ENCODE data around the gene PTPRK. TPM values are rescaled to one million over a fixed set of nuclear protein-coding genes. Genes with fewer than 3 reads are reported as not detected.

The PTPRK gene
- total RNA-seq, 2 donors from 2014 or later: 113 to 121 TPM

DNA sequence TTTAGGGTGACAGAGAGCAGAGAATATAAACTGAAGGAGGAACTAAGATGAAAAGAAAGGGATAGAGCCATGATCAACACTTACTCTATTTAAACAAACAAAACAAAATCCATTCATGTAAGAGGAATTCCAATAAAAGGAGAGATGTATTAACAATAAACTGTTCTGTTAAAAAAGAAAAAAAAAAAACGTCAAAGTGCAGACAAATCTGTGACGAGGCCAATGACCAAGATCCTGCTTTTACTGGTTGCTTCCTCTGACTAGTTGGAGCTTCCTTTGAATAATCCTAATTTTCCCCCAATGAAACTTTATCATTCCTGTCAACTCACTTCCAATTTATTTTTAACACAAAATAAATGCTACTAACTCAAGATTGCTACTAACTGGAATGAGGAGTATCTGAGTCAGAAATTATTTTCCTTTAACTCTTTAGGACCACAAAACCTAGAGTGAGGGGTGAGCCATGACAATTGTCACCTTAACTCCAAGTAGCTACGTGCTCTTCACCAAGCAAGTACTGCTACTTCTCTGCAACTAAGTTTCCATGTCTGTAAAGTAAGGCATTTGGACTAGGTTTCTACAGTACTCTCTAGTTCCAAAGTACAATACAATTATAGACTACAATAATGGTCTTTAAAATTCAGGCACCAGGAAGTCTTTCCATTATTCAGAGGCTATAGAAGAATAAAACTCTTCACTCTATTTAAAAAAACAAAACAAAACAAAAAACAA is 152.0 kb downstream of the PTPRK start:
- DNase-seq (no peak), ATAC-seq (peak; percentile 77)
- intact Hi-C loops (cut with DNase I, micrococcal nuclease): no loop called here

GRCh38 chr6:128367437-128367836 is 153.0 kb downstream of the PTPRK start:
- intact Hi-C loops (cut with DNase I, micrococcal nuclease): no loop called here
- no peak for ATAC-seq
- no peak for DNase-seq

- intact Hi-C loops (cut with DNase I, micrococcal nuclease): no loop called here
- DNase-seq (peak in 1 of 2 donors; percentile 34), ATAC-seq (peak; percentile 64)
These were observed 154.8 kb downstream of the PTPRK start for GRCh38 chr6:128365520-128366160.

DNA sequence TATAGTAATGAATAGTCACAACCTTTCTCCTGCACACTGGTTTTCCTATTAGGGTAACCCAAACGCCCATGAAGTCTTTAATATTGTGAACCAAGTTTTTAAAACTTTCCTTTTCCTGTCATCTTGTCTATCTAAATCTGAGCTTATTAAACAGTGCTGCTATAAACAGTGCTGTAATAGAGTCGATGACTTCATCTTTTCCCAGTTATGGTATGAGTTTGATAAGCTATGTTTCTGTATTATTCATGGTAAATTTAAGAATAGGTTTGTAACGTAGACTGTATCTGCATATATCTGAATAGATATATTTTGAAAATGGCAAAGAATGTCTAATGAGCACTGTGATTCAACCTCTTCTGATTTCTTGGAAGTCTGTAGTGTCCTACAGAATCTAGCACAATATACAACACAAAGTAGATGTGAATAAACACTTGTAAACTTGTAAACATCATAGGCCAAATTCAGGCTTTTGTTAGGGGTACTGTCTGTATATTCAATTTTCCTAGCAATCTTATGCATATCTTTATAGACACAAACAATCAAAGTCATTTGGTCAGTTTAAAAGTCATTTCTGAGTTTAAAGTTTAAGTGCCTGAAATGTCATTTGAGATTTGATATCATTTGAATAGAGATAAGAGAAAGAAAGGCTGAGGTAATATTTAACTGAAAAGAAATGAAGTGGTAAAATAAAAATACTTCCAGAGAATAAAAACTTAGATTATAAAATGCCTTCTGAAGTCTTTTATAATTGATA is 155.5 kb downstream of the PTPRK start:
- DNase-seq (no peak), ATAC-seq (peak; percentile 53)
- intact Hi-C loops (cut with DNase I, micrococcal nuclease): no loop called here

DNA sequence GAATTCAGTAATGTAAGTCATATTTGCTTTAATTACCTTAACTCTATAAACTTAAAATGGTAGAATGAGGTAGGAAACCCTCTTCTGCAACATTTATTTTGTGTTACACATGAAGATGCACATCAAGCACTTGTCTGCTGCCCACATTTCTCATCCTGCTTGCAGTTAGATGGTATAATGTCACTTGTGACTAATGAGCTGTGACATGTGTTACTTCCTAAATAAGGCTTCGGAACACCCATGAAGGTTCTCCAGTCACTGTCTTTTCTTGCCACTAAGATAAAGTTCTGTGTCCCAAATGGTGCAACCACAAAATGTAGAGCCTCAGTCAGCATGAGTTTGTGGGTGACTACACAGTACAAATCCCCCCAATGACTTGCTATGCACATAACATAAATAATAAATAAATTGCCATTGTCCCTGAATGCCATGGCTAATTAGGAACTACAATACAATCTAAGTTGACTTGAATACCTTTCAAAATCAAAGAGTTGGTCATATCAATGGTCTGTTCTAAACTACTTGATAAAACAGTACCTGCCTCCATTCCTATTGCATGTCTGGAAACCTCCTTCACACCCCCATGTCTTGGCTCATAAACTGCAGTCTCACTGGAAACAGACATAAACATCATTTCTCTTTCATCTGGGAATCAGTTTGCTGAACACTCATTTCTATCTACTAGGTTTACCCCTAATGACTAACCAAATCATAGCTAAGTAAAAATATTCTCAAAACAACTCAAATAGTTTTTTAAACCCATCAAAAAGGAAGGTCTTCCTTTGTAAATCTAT is 157.2 kb downstream of the PTPRK start:
- DNase-seq (no peak), ATAC-seq (no peak)
- intact Hi-C loops (cut with DNase I, micrococcal nuclease): no loop called here

DNA sequence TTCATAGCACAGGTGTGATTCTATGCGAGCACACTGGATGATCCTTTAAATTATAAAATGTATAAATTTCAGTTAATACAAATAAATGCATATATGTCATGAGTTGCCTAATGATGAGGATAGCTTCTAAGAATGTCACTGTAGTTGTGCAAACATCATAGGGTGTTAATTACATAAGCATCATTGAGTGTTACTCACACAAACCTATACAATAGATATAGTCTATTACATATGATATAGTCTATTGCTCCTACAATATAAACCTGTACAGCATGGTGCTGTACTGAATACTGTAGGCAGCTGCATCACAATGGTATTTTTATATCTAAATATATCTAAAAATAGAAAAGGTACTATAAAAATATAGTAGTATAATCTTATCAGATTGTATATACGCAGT is 159.0 kb downstream of the PTPRK start:
- ATAC-seq (peak; percentile 51), DNase-seq (no peak)
- intact Hi-C loops (cut with DNase I, micrococcal nuclease): no loop called here

DNA sequence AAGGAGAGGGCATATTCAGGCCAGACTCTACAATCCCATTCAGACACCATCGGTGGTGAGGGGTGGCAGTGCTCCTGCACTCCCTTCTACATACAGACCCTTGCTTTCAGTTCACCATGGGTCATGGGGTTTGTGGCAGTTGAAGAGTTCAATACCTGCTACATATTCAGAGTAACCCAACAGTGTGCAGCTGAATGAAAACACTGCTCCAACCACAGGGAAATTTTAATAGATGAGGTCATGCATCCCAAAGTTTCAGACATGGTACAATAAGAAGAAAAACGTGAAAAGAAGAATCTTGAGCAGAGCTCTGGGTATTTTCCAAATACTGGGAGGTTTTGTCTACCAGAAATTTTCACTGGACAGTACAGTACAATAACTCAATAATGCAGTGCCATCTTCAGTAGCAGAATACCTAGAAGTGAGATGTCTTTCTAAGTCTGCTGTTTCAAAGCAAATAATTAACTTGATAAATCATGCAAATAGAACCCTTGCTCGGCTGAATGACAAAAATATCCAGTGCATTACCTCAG is 162.1 kb downstream of the PTPRK start:
- intact Hi-C loops (cut with DNase I, micrococcal nuclease): no loop called here
- ATAC-seq (no peak), DNase-seq (no peak)

GRCh38 chr6:128357392-128358130 is 162.8 kb downstream of the PTPRK start:
- intact Hi-C loops (cut with DNase I, micrococcal nuclease): no loop called here
- DNase-seq: no peak
- ATAC-seq: no peak

GRCh38 chr6:128352366-128352765 is 168.0 kb downstream of the PTPRK start:
- intact Hi-C loops (cut with DNase I, micrococcal nuclease): no loop called here
- DNase-seq (no peak), ATAC-seq (peak; percentile 93)

DNA sequence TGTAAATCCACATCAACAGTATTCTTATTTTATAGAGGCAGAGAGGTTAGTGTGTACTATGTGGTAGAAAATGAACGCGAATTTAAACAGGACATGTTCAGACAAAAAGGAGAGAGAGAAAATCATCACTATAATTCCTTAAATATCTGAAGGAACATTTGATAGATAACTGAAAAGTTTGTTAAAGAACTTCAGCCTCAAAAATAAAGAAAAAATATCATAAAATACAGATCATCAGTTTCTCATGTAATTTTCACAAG is 169.2 kb downstream of the PTPRK start:
- DNase-seq: no peak
- intact Hi-C loops (cut with DNase I, micrococcal nuclease): no loop called here
- no peak for ATAC-seq

GRCh38 chr6:128350416-128351254 is 169.8 kb downstream of the PTPRK start:
- no peak for DNase-seq
- intact Hi-C loops (cut with DNase I, micrococcal nuclease): no loop called here
- peak; percentile 49 for ATAC-seq

DNA sequence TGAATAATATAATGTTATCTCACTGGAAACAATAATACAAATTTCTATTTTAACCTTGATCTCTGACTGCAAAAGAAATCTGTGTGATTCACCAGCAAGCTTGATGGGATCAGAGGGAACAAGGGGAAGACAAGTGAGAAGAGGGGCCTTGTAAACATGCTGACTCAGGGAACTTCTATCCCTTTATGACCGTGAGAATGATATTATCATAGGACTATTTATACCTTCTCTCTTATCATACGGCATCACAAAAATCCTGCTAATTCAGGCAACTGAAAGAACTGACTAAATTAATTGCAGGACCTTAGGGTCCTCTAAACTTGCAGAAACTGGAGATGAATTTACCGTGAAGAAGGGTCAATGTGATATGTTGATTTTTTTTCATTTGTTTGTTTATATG is 173.3 kb downstream of the PTPRK start:
- no peak for ATAC-seq
- intact Hi-C loops (cut with DNase I, micrococcal nuclease): loop anchor here in 1 of 2 donors (10.0 kb wide), 1 partner anchor 168 kb away; no protein-coding TSS in a partner anchor
- DNase-seq: no peak

DNA sequence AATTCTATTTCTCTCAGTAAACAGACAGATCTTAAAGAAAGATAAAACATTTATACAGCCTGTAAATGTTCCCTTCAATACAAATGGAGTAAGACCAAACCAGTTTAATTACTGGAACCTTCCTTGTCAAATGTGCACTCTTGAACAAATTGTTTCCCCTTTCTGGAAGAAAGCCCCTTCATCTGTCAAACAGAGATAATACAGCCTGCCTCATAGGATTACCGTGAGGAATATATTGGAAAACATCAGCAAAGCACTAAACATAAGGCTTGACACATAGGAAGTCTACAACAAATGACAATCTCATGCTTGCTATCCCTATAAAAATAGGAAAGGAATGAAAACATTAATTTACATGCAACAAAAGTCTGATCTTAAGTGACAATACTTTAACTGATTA is 173.8 kb downstream of the PTPRK start:
- DNase-seq (no peak), ATAC-seq (no peak)
- intact Hi-C loops (cut with DNase I, micrococcal nuclease): loop anchor here in 1 of 2 donors (10.0 kb wide), 1 partner anchor 168 kb away; no protein-coding TSS in a partner anchor

GRCh38 chr6:128345278-128345677 is 175.1 kb downstream of the PTPRK start:
- no peak for ATAC-seq
- intact Hi-C loops (cut with DNase I, micrococcal nuclease): loop anchor here in 1 of 2 donors (10.0 kb wide), 1 partner anchor 170 kb away; no protein-coding TSS in a partner anchor
- no peak for DNase-seq

- ATAC-seq (no peak), DNase-seq (no peak)
- intact Hi-C loops (cut with DNase I, micrococcal nuclease): loop anchor here in 1 of 2 donors (10.0 kb wide), 1 partner anchor 171 kb away; no protein-coding TSS in a partner anchor
These were observed 176.7 kb downstream of the PTPRK start for GRCh38 chr6:128343706-128344105.

DNA sequence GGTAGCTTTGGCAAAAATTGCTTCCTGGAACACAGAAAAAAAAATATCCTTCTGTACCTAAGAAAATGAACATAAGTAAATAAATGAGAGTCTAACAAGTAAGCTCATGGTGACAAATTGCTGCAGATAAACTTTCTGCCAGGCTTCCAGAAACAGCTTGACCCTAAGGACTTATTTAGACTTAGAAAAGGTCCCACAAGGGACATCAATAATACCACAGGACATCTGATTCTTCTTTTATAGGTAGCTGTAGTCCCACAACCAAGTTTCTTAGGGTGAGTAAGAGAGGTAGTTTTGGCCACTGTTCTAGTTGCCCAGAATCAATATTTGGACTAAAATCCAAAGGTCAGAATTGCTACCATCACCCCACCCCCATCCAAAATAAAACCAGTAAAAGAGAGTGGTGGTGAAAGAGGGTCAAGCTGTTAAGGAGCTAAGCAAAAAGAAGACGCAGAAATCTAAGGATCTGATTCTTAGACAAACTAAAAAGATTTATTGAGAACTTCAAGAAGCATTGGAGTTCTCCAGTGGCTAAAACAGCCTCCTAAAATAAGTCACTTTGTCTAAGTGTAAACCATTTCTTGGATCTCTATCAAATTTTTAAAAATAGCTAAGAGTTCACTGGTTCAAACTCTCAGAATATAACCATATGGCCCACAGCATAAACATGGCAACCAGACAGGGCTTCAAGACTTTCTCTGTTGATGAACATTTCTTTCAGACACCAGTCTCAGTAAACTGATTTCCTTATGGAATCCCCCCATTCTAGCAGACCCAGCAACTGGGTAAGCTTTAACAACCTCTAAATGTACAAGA is 180.6 kb downstream of the PTPRK start:
- intact Hi-C loops (cut with DNase I, micrococcal nuclease): loop anchor here in 1 of 2 donors (10.0 kb wide), 1 partner anchor 175 kb away; no protein-coding TSS in a partner anchor
- DNase-seq (no peak), ATAC-seq (peak; percentile 52)

Data from left colon (tissue), 2 donors.